Endodermal cell (in vitro differentiated cells): ENCODE measurements around the gene KIF5C. TPM values are rescaled to one million over a fixed set of nuclear protein-coding genes. Genes with fewer than 3 reads are reported as not detected.

Experiments used
- DNase-seq: peaks from one replicate; pipeline ENCODE4 v3.0.0-alpha.2; 2017
- H3K27ac ChIP-seq: 2 replicates; pipeline ENCODE4 v1.5.1; 2013; ENCODE audit warnings: mild to moderate bottlenecking, low read depth, low read length, moderate library complexity
- H3K27me3 ChIP-seq: 2 replicates; pipeline ENCODE4 v1.6.1; 2013; ENCODE audit warnings: mild to moderate bottlenecking, low read length, moderate library complexity; ENCODE audit not compliant: insufficient read depth, control insufficient read depth, poor library complexity, severe bottlenecking
- H3K36me3 ChIP-seq: 2 replicates; pipeline ENCODE4 v1.7.0; 2013; ENCODE audit warnings: mild to moderate bottlenecking, low read length, moderate library complexity; ENCODE audit not compliant: control insufficient read depth, insufficient read depth
- H3K4me1 ChIP-seq: one replicate; pipeline ENCODE4 v1.7.0; 2013; ENCODE audit warnings: low read length; ENCODE audit not compliant: control insufficient read depth, insufficient read depth
- H3K4me3 ChIP-seq: 2 replicates; pipeline ENCODE4 v1.5.1; 2013; ENCODE audit warnings: mild to moderate bottlenecking, low read length, moderate library complexity
- H3K9ac ChIP-seq: 2 replicates; pipeline ENCODE4 v1.6.1; 2013; ENCODE audit warnings: mild to moderate bottlenecking, low read length, moderate library complexity; ENCODE audit not compliant: poor library complexity, severe bottlenecking; ENCODE audit errors: extremely low read depth
- H3K9me3 ChIP-seq: 2 replicates; pipeline ENCODE4 v1.6.1; 2013; ENCODE audit warnings: mild to moderate bottlenecking, low read length, moderate library complexity; ENCODE audit not compliant: control insufficient read depth
- H3K27ac Mint-ChIP-seq: 2 replicates; pipeline ENCODE4 v1.8.0; 2020; ENCODE audit warnings: mixed read lengths
- H3K27me3 Mint-ChIP-seq: 2 replicates; pipeline ENCODE4 v1.8.0; 2021; ENCODE audit warnings: mild to moderate bottlenecking, mixed read lengths; ENCODE audit not compliant: insufficient read depth
- H3K36me3 Mint-ChIP-seq: 2 replicates; pipeline ENCODE4 v1.8.0; 2020; ENCODE audit warnings: low read depth, mixed read lengths
- H3K4me1 Mint-ChIP-seq: 2 replicates; pipeline ENCODE4 v1.8.0; 2020; ENCODE audit warnings: mixed read lengths
- H3K4me3 Mint-ChIP-seq: 2 replicates; pipeline ENCODE4 v1.8.0; 2020; ENCODE audit warnings: mild to moderate bottlenecking, moderate library complexity, mixed read lengths
- H3K9me3 Mint-ChIP-seq: 2 replicates; pipeline ENCODE4 v1.8.0; 2020; ENCODE audit warnings: mild to moderate bottlenecking, mixed read lengths
- WGBS, 2 experiments: methylation state at CpG; one replicate each; pipeline versions ENCODE4 v1.1.5 to v1.1.7; 2013; ENCODE audit warnings: missing lambda C conversion rate in 2 of 2, mixed read lengths in 1 of 2; ENCODE audit not compliant: insufficient coverage in 1 of 2, insufficient read length in 1 of 2; 5-methylcytosine and 5-hydroxymethylcytosine counted together
- total RNA-seq, 2 donors: library from RNA; stranded (reverse); fragmentation: NEBNext Ultra II Directional in 1 of 2; extraction: Animal tissue kit (Norgen Biotek cat#: 25700) in 1 of 2; gene quantifications; 2 replicates in 1 of 2; 3 replicates in 1 of 2; pipeline ENCODE4 v1.2.1, GENCODE V29; 2021
- TF ChIP-seq, protein P1 (sequence below): fragments of 200-600 bp; sonication (generic); conservative IDR thresholded peaks from 2 replicates; pipeline ENCODE4 v1.5.0; 2021; ENCODE audit warnings: antibody characterized with exemption, mild to moderate bottlenecking

The KIF5C gene
- total RNA-seq, 2 donors from 2014 or later: 39.1 to 41.9 TPM

DNA sequence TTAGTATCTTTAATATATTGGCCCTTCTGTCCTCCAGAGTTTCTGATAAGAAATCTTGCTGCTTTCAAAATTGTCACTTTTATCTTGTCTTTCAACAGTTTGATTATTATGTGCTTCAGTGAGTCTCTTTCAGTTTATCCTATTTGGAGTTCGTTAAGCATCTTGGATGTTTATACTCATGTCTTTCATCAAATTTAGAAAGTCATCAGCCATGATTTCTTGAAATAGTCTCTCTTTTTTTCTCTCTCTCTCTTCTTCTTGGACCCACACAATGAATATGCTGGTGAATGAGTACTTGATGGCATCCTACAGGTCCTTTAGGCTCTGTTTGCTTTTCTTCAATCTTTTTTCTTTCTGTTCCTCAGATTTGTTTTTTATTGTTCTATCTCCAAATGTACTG is 26.9 kb upstream of the KIF5C start:
- no peaks in the 10 kb centered on the region for H3K9me3 ChIP-seq
- TF ChIP-seq, protein P1, sequence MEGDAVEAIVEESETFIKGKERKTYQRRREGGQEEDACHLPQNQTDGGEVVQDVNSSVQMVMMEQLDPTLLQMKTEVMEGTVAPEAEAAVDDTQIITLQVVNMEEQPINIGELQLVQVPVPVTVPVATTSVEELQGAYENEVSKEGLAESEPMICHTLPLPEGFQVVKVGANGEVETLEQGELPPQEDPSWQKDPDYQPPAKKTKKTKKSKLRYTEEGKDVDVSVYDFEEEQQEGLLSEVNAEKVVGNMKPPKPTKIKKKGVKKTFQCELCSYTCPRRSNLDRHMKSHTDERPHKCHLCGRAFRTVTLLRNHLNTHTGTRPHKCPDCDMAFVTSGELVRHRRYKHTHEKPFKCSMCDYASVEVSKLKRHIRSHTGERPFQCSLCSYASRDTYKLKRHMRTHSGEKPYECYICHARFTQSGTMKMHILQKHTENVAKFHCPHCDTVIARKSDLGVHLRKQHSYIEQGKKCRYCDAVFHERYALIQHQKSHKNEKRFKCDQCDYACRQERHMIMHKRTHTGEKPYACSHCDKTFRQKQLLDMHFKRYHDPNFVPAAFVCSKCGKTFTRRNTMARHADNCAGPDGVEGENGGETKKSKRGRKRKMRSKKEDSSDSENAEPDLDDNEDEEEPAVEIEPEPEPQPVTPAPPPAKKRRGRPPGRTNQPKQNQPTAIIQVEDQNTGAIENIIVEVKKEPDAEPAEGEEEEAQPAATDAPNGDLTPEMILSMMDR: no peak
- H3K36me3 ChIP-seq: no peaks in the 10 kb centered on the region
- no peak overlapping the region for H3K4me3 Mint-ChIP-seq
- H3K27me3 ChIP-seq: no peaks in the 10 kb centered on the region
- no peak overlapping the region for H3K27ac Mint-ChIP-seq
- no peak overlapping the region for H3K9ac ChIP-seq
- H3K4me1 ChIP-seq: no peaks in the 10 kb centered on the region
- H3K27ac ChIP-seq: no peak overlapping the region
- peaks cover 11% of the 10 kb centered on the region for H3K27me3 Mint-ChIP-seq
- no peaks in the 10 kb centered on the region for H3K36me3 Mint-ChIP-seq
- no peak for DNase-seq
- no peaks in the 10 kb centered on the region for H3K4me1 Mint-ChIP-seq
- WGBS, 2 experiments: 95 to 100% methylated on average over 1 of the region's 1 CpG
- H3K4me3 ChIP-seq: no peak overlapping the region
- peaks cover 1% of the 10 kb centered on the region for H3K9me3 Mint-ChIP-seq

DNA sequence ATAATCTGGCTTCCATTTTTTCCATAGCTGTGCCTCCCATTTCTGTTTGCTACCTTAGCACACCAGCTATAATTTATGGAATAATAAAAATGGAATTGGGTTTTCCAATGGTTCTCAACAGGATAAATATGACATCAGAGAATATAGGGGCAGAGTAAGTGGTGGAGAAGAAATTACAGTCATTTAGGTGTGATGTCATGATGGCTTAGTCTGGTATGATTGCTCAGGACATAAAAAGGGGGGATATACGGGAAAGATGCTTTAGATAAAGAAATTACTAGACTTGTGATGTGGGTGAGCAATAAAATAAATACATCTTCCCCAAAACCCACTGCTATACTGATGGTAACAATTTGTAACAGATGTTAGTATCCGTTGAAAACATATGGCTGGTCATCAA is 21.6 kb upstream of the KIF5C start:
- H3K4me1 ChIP-seq: no peaks in the 10 kb centered on the region
- H3K4me3 Mint-ChIP-seq: no peak overlapping the region
- no peak overlapping the region for H3K27ac Mint-ChIP-seq
- TF ChIP-seq, protein P1: no peak
- no peak overlapping the region for H3K9ac ChIP-seq
- H3K36me3 Mint-ChIP-seq: no peaks in the 10 kb centered on the region
- H3K36me3 ChIP-seq: no peaks in the 10 kb centered on the region
- no peaks in the 10 kb centered on the region for H3K9me3 ChIP-seq
- H3K4me3 ChIP-seq: no peak overlapping the region
- H3K27ac ChIP-seq: no peak overlapping the region
- no peaks in the 10 kb centered on the region for H3K4me1 Mint-ChIP-seq
- WGBS, 2 experiments: 100% methylated on average over 1 of the region's 2 CpGs; no CpG with 5 or more reads in 1 of the 2 experiments
- H3K27me3 Mint-ChIP-seq: peaks cover 14% of the 10 kb centered on the region
- H3K27me3 ChIP-seq: peaks cover 13% of the 10 kb centered on the region
- no peak for DNase-seq
- no peaks in the 10 kb centered on the region for H3K9me3 Mint-ChIP-seq

DNA sequence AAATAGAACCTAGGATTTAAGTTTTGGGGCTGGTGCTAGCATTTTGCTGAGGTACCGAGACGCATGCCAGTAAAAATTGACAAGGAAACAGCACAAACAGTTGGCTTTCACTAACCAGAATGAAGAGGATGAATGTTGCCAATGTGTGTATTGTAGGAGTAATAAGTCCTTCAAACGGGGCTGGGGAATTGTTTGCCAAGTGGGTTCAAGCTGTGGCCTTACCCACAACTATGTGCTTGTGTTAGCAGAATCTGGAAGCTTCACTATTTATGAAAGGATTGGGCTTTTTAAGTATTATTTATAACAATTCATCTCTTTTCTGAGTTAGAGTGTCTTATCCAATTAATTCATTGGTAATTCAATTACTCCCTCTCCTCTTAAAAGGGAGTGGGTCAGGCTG is 15.0 kb upstream of the KIF5C start:
- no peaks in the 10 kb centered on the region for H3K36me3 ChIP-seq
- peaks cover 21% of the 10 kb centered on the region for H3K27me3 Mint-ChIP-seq
- peaks cover 20% of the 10 kb centered on the region for H3K27me3 ChIP-seq
- no peak overlapping the region for H3K4me3 ChIP-seq
- no peaks in the 10 kb centered on the region for H3K9me3 ChIP-seq
- H3K36me3 Mint-ChIP-seq: no peaks in the 10 kb centered on the region
- H3K27ac ChIP-seq: no peak overlapping the region
- H3K9ac ChIP-seq: no peak overlapping the region
- no peaks in the 10 kb centered on the region for H3K9me3 Mint-ChIP-seq
- no peak overlapping the region for H3K4me3 Mint-ChIP-seq
- 83 to 96% methylated on average over 2 to 3 of the region's 3 CpGs for WGBS, 2 experiments
- no peak for DNase-seq
- no peaks in the 10 kb centered on the region for H3K4me1 ChIP-seq
- TF ChIP-seq, protein P1: no peak
- H3K4me1 Mint-ChIP-seq: peaks cover 2% of the 10 kb centered on the region
- H3K27ac Mint-ChIP-seq: no peak overlapping the region
